Activated naive CD8-positive, alpha-beta T cell treated with anti-CD3 and anti-CD28 coated beads, Interleukin-2, amount 50 U/mL, for 24 hours (primary cell): ENCODE data around the gene CENPN.

ENCODE experiments used
- ATAC-seq: fragments of 150-1000 bp; cut with Tn5 transposase; one replicate; pipeline ENCODE4 v1.10.0; 2021
- DNase-seq: peaks from one replicate; pipeline ENCODE4 v3.0.0; 2021
- H3K27ac Mint-ChIP-seq: one replicate; pipeline ENCODE4 v1.8.0; 2021; ENCODE audit warnings: mild to moderate bottlenecking, mixed read lengths
- H3K27me3 Mint-ChIP-seq: one replicate; pipeline ENCODE4 v1.8.0; 2021; ENCODE audit warnings: mixed read lengths
- H3K36me3 Mint-ChIP-seq: one replicate; pipeline ENCODE4 v1.8.0; 2021; ENCODE audit warnings: low read depth, mixed read lengths
- H3K4me1 Mint-ChIP-seq: one replicate; pipeline ENCODE4 v1.8.0; 2021; ENCODE audit warnings: mixed read lengths
- H3K4me3 Mint-ChIP-seq: one replicate; pipeline ENCODE4 v1.8.0; 2021; ENCODE audit warnings: mild to moderate bottlenecking, moderate library complexity, mixed read lengths
- H3K9me3 Mint-ChIP-seq: one replicate; pipeline ENCODE4 v1.8.0; 2021; ENCODE audit warnings: mixed read lengths

The CENPN gene

DNA sequence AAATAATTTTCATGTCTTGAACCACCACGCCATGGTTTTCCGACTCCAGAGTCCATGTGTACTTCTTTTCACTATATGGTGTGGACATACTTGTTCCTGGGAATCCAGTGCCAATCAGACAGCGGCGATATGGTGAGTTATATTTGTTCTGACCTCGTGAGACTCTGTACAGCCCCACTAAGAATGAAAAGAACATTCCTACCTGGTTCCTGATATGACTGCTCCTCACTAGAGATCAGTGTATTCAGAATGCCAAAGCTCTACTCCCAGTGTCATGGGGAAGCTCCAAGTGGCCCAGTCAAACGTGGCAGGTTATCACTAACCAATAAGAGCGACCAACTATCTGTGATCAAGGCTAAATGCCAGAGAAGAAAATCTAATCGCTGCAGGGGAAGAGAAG lies 64.0 kb downstream of the CENPN start:
- no peak for DNase-seq
- H3K4me3 Mint-ChIP-seq: no peak overlapping the region
- H3K36me3 Mint-ChIP-seq: no peaks in the 10 kb centered on the region
- no peaks in the 10 kb centered on the region for H3K9me3 Mint-ChIP-seq
- no peak overlapping the region for H3K27ac Mint-ChIP-seq
- H3K27me3 Mint-ChIP-seq: peaks cover 2% of the 10 kb centered on the region
- ATAC-seq: no peak
- H3K4me1 Mint-ChIP-seq: no peaks in the 10 kb centered on the region

DNA sequence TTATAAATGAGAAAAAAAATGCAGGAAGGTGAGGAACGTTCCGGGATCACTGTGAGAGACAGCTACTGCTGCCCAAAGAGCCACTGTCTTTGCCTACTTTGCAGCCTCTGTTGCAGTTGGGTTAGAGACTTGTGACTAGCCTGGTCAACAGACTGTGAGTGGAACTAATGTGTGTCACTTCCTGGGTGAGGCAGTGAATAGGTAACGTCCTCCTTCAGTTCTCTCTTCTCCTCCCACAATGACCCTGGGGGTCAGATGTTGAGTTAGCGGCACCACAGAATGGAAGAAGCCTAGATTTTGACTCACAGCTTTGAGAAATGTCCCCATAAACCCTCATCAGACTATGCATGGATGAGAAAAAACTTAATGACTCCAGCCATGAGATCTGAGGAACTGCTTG lies 64.8 kb downstream of the CENPN start:
- Mint-ChIP-seq H3K4me1 (no peaks in the 10 kb centered on the region), H3K36me3 (no peaks in the 10 kb centered on the region), H3K4me3 (no peak overlapping the region), H3K27ac (no peak overlapping the region), H3K27me3 (peaks cover 2% of the 10 kb centered on the region), H3K9me3 (no peaks in the 10 kb centered on the region)
- ATAC-seq: no peak
- DNase-seq: no peak

DNA sequence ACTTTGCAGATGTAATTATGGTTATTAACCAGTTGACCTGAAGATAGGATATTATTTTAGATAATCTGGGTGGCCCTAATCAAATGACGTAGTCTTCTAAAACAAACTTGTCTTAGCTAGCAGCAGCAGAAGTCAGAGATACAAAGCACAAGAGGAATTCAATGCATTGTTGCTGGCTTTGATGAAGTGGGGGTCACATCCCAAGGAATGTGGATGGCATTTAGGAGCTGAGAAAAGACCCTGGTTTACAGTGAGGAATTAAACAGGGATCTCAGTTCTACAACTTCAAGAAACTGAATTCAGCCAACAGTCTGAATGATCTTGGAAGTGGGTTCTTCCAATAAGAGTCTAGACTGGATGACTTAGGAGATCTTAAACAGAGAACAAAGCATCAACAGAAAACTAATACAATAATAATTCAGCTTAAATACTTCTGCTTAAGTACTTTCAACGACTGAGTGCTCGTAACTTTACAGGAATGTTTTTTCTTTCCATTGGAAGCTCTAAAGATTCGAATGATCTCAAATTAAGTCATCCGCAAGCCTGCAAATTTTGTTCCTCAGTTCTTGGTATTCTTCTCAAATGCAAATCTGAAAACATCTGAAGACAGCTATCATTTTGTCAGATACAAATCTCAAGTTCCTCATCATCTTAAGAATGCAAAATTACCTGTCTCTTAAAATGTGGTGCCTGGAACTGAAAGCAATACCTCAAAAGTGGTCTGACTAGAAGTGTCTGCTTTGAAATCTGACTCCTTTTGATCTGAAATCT lies 66.7 kb downstream of the CENPN start:
- Mint-ChIP-seq H3K4me1 (peaks cover 4% of the 10 kb centered on the region), H3K9me3 (no peaks in the 10 kb centered on the region), H3K4me3 (no peak overlapping the region), H3K27ac (no peak overlapping the region), H3K27me3 (peaks cover 2% of the 10 kb centered on the region), H3K36me3 (no peaks in the 10 kb centered on the region)
- ATAC-seq (no peak), DNase-seq (no peak)

DNA sequence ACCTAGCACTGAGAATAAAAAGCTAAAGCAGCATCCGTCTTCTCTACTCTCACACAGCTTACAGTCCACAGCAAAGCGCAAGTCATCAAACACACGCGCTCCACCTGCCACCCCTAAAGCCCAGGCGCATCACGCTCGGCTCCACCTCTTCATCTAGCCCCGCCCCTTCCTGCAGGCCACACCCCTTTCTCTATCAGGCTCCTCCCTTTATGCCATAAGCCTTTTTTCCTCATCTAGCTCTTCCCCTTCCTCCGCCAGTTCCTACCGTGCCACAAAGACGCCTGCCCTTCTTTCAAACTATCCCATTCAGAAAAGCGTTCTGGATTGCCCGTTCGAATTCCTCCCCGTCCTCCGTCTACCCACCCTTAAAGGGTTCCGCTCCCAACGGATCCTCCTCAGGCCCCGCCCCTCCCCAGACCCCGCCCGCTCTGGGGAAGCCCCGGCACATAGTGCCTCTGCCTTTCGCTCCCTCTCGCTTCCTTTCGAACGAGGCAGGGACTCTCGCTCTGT lies 69.6 kb downstream of the CENPN start:
- Mint-ChIP-seq H3K27ac (no peak overlapping the region), H3K4me1 (peaks cover 4% of the 10 kb centered on the region), H3K27me3 (no peaks in the 10 kb centered on the region), H3K36me3 (no peaks in the 10 kb centered on the region), H3K9me3 (no peaks in the 10 kb centered on the region), H3K4me3 (no peak overlapping the region)
- ATAC-seq (peak; percentile 87), DNase-seq (peak; percentile 90)

DNA sequence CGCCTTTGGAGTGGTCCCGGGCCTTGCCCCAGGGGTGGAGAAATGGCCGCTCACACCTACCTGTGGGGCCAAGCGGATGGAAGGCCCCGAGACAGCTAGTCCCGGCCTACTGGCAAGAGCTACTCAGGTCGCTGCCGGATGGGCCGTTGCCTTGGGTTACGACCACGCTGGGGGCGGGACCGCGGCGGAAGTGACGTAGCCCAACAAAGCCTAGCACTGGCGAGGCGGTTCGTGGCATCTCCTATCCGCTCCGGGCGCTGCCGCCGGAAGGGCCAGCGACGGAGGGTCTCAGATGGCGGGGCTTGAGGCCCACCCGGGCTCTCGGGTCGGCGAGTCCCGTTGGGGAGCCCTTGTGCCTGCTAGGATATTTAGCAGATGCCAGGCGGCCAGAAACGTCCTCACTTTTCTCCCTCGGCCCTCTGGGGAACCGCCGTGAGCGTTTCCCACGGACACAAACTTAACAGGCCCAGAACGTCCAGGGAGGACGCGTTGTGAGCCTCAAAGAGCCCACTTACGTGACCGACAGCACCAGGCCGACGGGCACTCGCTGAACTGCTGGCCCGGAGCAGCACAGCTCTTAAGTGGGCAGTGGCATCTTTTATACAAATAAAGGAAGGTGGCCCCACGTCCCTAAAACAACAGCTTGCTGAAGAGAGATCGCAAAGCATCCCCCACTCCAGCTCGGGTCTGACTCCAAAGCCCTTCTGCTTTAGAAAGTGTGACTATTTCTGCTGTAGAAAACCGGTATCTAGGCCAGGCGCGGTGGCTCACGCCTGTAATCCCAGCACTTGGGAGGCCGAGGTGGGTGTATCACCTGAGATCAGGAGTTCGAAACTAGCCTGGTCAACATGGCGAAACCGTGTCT lies 70.3 kb downstream of the CENPN start, which contains the start of gene C16orf46:
Gene C16orf46 (minus strand): TSS at position 163 of the 865 bp plus-strand sequence. CDS start 13,283 bp downstream, outside the sequence.
- Mint-ChIP-seq H3K27ac (no peak within 1 kb of the TSS), H3K27me3 (no peaks in the 10 kb centered on the region), H3K36me3 (no peaks in the 10 kb centered on the region), H3K4me3 (no peak within 1 kb of the TSS), H3K9me3 (no peaks in the 10 kb centered on the region), H3K4me1 (peaks cover 4% of the 10 kb centered on the region)
- DNase-seq (peak; percentile 98), ATAC-seq (peak; percentile 96)

DNA sequence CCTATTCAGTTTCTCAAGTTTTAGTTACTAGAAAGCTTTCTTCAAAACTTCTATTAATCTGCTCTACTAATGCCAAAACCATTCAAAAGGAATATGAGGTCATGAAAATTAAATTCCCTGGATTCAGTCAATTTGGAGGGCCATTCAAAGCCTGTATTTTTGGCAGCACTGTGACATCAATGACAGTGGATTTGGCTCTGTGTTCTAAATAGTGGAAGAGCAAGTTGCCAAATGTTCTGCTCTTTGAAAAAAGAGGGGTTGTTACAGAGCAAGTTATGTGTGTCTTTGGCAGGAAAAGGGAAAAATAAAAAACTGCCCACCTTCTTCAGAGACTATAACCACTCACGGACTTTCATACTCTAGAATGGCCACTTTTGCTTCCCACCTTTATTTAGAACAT lies 73.2 kb downstream of the CENPN start:
- H3K36me3 Mint-ChIP-seq: no peaks in the 10 kb centered on the region
- no peak overlapping the region for H3K4me3 Mint-ChIP-seq
- ATAC-seq (no peak), DNase-seq (no peak)
- H3K4me1 Mint-ChIP-seq: peaks cover 4% of the 10 kb centered on the region
- H3K27me3 Mint-ChIP-seq: no peaks in the 10 kb centered on the region
- H3K27ac Mint-ChIP-seq: no peak overlapping the region
- no peaks in the 10 kb centered on the region for H3K9me3 Mint-ChIP-seq

DNA sequence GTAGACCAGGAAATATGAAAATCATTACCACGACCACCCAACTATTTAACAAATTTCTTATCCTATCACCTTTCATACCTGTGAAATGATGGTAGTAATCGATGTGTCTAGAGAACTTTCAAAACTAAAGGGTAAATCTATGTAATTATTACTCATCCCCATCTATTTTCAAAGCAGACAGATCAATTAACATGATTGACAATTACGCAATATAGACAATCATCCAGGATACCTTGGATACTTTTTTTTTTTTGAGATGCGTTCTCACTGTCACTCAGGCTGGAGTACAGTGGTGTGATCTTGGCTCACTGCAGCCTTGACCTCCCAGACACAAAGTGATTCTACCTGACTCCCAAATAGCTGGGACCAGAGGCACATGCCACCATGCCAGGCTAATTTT lies 74.0 kb downstream of the CENPN start:
- Mint-ChIP-seq H3K27ac (no peak overlapping the region), H3K4me3 (no peak overlapping the region), H3K4me1 (peaks cover 4% of the 10 kb centered on the region), H3K27me3 (no peaks in the 10 kb centered on the region), H3K36me3 (no peaks in the 10 kb centered on the region), H3K9me3 (no peaks in the 10 kb centered on the region)
- no peak for DNase-seq
- ATAC-seq: no peak
